Spleen (tissue), 11 donors: ENCODE data around the gene NKAIN2. TPM values are rescaled to one million over a fixed set of nuclear protein-coding genes. Genes with fewer than 3 reads are reported as not detected.

Source experiments
- DNase-seq: peaks from one replicate; pipeline ENCODE4 v3.0.0-alpha.2; 2020
- H3K27ac ChIP-seq, 8 donors: fragments of 200-600 bp; sonication (generic) in 7 of 8; 1 replicate in 4 of 8; 2 replicates in 4 of 8; pipeline versions ENCODE4 v1.5.0 to v1.8.0; 2016 to 2021; ENCODE audit warnings: inconsistent platforms in 4 of 8, mild to moderate bottlenecking in 4 of 8, moderate library complexity in 1 of 8
- H3K27me3 ChIP-seq, 7 donors: fragments of 200-600 bp; sonication (generic) in 6 of 7; replicated peaks in 1 of 7; 1 replicate in 4 of 7; 2 replicates in 3 of 7; pipeline versions ENCODE4 v1.5.0 to v1.8.0; 2016 to 2021; ENCODE audit warnings: inconsistent platforms in 3 of 7, mild to moderate bottlenecking in 1 of 7
- H3K36me3 ChIP-seq, 6 donors: fragments of 200-600 bp; sonication (generic) in 5 of 6; 1 replicate in 4 of 6; 2 replicates in 2 of 6; pipeline versions ENCODE4 v1.5.0 to v1.8.0; 2016 to 2021; ENCODE audit warnings: inconsistent platforms in 2 of 6
- H3K4me1 ChIP-seq, 6 donors: fragments of 200-600 bp; sonication (generic) in 5 of 6; 1 replicate in 3 of 6; 2 replicates in 3 of 6; pipeline versions ENCODE4 v1.5.0 to v1.8.0; 2016 to 2021; ENCODE audit warnings: inconsistent platforms in 3 of 6
- H3K4me3 ChIP-seq, 8 donors: fragments of 200-600 bp; sonication (generic) in 7 of 8; 1 replicate in 4 of 8; 2 replicates in 4 of 8; pipeline versions ENCODE4 v1.5.0 to v1.8.0; 2016 to 2021; ENCODE audit warnings: inconsistent platforms in 4 of 8, mild to moderate bottlenecking in 4 of 8, moderate library complexity in 2 of 8
- H3K9me3 ChIP-seq, 8 donors: fragments of 200-600 bp; sonication (generic) in 7 of 8; 1 replicate in 4 of 8; 2 replicates in 4 of 8; pipeline versions ENCODE4 v1.5.0 to v1.8.0; 2016 to 2021; ENCODE audit warnings: inconsistent platforms in 4 of 8
- CTCF ChIP-seq, 11 experiments: fragments of 200-600 bp in 7 of 11; fragments of 450-650 bp in 4 of 11; sonication (generic) in 4 of 11; IDR thresholded peaks in 8 of 11; conservative IDR thresholded peaks in 3 of 11; 1 replicate in 7 of 11; 2 replicates in 4 of 11; pipeline versions ENCODE4 v1.4.0 to v1.8.0; 2016 to 2021; ENCODE audit warnings: antibody characterized with exemption in 11 of 11, inconsistent platforms in 4 of 11, mild to moderate bottlenecking in 1 of 11
- POLR2A ChIP-seq, 3 donors: fragments of 450-650 bp; IDR thresholded peaks; one replicate each; pipeline ENCODE4 v1.5.1; 2017; ENCODE audit warnings: antibody characterized with exemption in 3 of 3, mild to moderate bottlenecking in 1 of 3
- POLR2AphosphoS5 ChIP-seq, 3 donors: sonication (generic); formaldehyde crosslinking; IDR thresholded peaks; one replicate each; pipeline ENCODE4 v1.5.1; 2017; ENCODE audit warnings: antibody characterized with exemption in 3 of 3
- WGBS, 5 donors: extraction: QIAGEN DNeasy Blood & Tissue Kit in 3 of 5; methylation state at CpG; one replicate each; pipeline versions ENCODE4 v1.1.5 to v1.1.7; 2013 to 2018; 5-methylcytosine and 5-hydroxymethylcytosine counted together
- intact Hi-C: fragments of 100-400 bp; cut with DNase I; formaldehyde crosslinking; loops from one replicate; pipeline ENCODE4 v1.15.0; 2023; ENCODE audit warnings: low total_unique reads
- polyA plus RNA-seq, 3 donors: library from polyadenylated mRNA; stranded (reverse); fragments of 200-250 nt; gene quantifications; one replicate each; pipeline ENCODE4 v1.2.1, GENCODE V29; 2013
- total RNA-seq, 7 donors: library from RNA; depleted of rRNA in 3 of 7; stranded (reverse); fragments of >200 nt in 3 of 7; fragmentation: NEBNext Ultra II Directional in 4 of 7; extraction: Animal tissue kit (Norgen Biotek cat#: 25700) in 4 of 7; gene quantifications; one replicate each; pipeline versions ENCODE4 v1.1.0 to v1.2.1, GENCODE V29; 2016 to 2021
- donor health status: healthy with polysubstance abuse.
- donor health status: DM: no; HTN: no; CAD: no; lungs with moderate emphysema.
- donor health status: DM: no; HTN: no; CAD: no.
- donor health status: Bipolar disorder and iron deficiency.
- donor health status: healthy.
- donor health status: DM: no; HTN: no; CAD: no.
- donor health status: DM: yes; HTN: yes; CAD: no.

NKAIN2 gene
- total and polyA plus RNA-seq, 10 donors, result 0.13 to 0.51 (median 0.18) TPM; not detected in 4

- intact Hi-C loops, result no loop called here
- Histone ChIP-seq H3K27me3 (no peaks in the 10 kb centered on the region), H3K27ac (no peak overlapping the region), H3K9me3 (no peaks in the 10 kb centered on the region), H3K4me1 (no peaks in the 10 kb centered on the region), H3K36me3 (no peaks in the 10 kb centered on the region), H3K4me3 (no peak overlapping the region)
- no peak for DNase-seq
- WGBS, 5 donors, result 70 to 88% (median 75%) methylated on average over 4 of the region's 4 CpGs
- no peak for TF ChIP-seq POLR2A (IDR thresholded peaks at IDR 0.05)
- TF ChIP-seq POLR2AphosphoS5 (IDR thresholded peaks at IDR 0.05), result no peak
- TF ChIP-seq CTCF (IDR thresholded peaks at IDR 0.05 in 8 of 11, conservative IDR thresholded peaks at IDR 0.05 in 3 of 11), result no peak
These were observed 716.8 kb downstream of the NKAIN2 start for GRCh38 chr6:124520514-124520913.

GRCh38 chr6:124522335-124522734 lies 718.7 kb downstream of the NKAIN2 start:
- WGBS, 5 donors, result 62 to 83% (median 73%) methylated on average over 4 of the region's 4 CpGs

GRCh38 chr6:124524491-124525200 lies 721.0 kb downstream of the NKAIN2 start:
- Histone ChIP-seq H3K36me3 (no peaks in the 10 kb centered on the region), H3K4me3 (no peak overlapping the region), H3K9me3 (no peaks in the 10 kb centered on the region), H3K27ac (no peak overlapping the region), H3K4me1 (no peaks in the 10 kb centered on the region), H3K27me3 (no peaks in the 10 kb centered on the region)
- DNase-seq, result no peak
- TF ChIP-seq POLR2AphosphoS5 (IDR thresholded peaks at IDR 0.05) (no peak), POLR2A (IDR thresholded peaks at IDR 0.05) (no peak), CTCF (IDR thresholded peaks at IDR 0.05 in 8 of 11, conservative IDR thresholded peaks at IDR 0.05 in 3 of 11) (no peak)
- WGBS, 5 donors, result 76 to 89% (median 83%) methylated on average over 7 of the region's 7 CpGs
- intact Hi-C loops, result no loop called here

More at GRCh38 chr6:124522335-124522734, 718.7 kb downstream of the NKAIN2 start:
- no peak for DNase-seq
- no peak for TF ChIP-seq POLR2A (IDR thresholded peaks at IDR 0.05)
- TF ChIP-seq CTCF (IDR thresholded peaks at IDR 0.05 in 8 of 11, conservative IDR thresholded peaks at IDR 0.05 in 3 of 11), result no peak
- TF ChIP-seq POLR2AphosphoS5 (IDR thresholded peaks at IDR 0.05), result no peak
- H3K27ac ChIP-seq, result no peak overlapping the region
- no peaks in the 10 kb centered on the region for H3K27me3 ChIP-seq
- H3K4me3 ChIP-seq, result no peak overlapping the region
- H3K36me3 ChIP-seq, result no peaks in the 10 kb centered on the region
- no peaks in the 10 kb centered on the region for H3K9me3 ChIP-seq
- intact Hi-C loops, result no loop called here
- H3K4me1 ChIP-seq, result no peaks in the 10 kb centered on the region

GRCh38 chr6:124530926-124531325 lies 727.3 kb downstream of the NKAIN2 start:
- intact Hi-C loops, result no loop called here
- Histone ChIP-seq H3K4me3 (no peak overlapping the region), H3K4me1 (no peaks in the 10 kb centered on the region), H3K27me3 (no peaks in the 10 kb centered on the region), H3K36me3 (no peaks in the 10 kb centered on the region), H3K27ac (no peak overlapping the region), H3K9me3 (no peaks in the 10 kb centered on the region)
- no peak for TF ChIP-seq POLR2AphosphoS5 (IDR thresholded peaks at IDR 0.05)
- TF ChIP-seq CTCF (IDR thresholded peaks at IDR 0.05 in 8 of 11, conservative IDR thresholded peaks at IDR 0.05 in 3 of 11), result no peak
- no peak for TF ChIP-seq POLR2A (IDR thresholded peaks at IDR 0.05)
- no peak for DNase-seq
- WGBS, 5 donors, result 61 to 86% (median 75%) methylated on average over 1 of the region's 1 CpG
